ENCODE measurements around the gene NLGN2.
"Not testable (repeated sequence)": the region's sequence is repeated elsewhere in the genome, so short reads cannot be mapped to it uniquely, and the experiment has no call there.

Gene NLGN2

DNA sequence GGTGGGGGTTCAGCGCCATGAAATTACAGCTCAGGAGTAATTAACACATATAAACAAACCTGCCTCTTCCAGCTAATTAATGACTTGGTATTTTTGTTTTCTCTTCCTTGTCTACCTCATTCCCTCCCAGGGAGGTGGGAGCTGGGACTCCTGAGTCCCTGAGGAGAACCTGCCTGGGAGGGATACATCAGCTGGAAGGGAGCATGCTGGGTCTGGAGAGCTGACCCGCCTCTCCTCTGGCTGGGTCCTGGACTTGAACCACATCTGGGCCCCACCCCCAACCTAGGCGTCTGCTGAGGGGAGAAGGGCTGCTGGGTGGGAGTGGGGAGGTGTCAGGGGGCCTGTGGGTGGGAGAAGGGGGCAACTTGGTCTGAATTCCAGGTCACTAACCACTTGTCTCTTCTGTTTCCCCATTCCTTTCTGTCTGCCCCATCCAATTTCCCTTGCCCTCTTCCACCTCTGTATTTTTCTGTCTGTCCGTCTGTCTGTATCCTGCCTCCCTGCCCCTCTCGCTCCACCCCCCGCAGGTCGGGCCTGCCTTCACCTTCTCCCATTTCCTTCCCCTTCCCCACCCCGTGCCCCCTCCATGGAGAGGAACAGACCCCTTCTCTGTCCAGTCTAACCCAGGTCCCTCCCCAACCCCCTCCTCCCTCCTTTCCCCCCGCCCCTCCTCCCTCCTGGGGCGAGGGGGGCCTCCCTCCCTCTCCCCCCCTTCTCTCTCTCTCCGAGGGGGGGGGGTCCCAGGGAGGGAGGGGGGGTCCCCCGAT, at the start of gene NLGN2:
Gene NLGN2, plus strand, starts transcription at position 361 of the 767 bp plus-strand sequence. CDS start 411 bp downstream, outside the sequence.
- peak within 1 kb of the TSS; percentile 12; the same call in 1 of the 2 replicates for H3K4me3 ChIP-seq (ENCODE audit: low read length)
- DNase-seq (ENCODE audit: low read depth): no peak
- TF ChIP-seq, protein P1, sequence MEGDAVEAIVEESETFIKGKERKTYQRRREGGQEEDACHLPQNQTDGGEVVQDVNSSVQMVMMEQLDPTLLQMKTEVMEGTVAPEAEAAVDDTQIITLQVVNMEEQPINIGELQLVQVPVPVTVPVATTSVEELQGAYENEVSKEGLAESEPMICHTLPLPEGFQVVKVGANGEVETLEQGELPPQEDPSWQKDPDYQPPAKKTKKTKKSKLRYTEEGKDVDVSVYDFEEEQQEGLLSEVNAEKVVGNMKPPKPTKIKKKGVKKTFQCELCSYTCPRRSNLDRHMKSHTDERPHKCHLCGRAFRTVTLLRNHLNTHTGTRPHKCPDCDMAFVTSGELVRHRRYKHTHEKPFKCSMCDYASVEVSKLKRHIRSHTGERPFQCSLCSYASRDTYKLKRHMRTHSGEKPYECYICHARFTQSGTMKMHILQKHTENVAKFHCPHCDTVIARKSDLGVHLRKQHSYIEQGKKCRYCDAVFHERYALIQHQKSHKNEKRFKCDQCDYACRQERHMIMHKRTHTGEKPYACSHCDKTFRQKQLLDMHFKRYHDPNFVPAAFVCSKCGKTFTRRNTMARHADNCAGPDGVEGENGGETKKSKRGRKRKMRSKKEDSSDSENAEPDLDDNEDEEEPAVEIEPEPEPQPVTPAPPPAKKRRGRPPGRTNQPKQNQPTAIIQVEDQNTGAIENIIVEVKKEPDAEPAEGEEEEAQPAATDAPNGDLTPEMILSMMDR (conservative IDR thresholded peaks at IDR 0.05; ENCODE audit: low read length): no peak

DNA sequence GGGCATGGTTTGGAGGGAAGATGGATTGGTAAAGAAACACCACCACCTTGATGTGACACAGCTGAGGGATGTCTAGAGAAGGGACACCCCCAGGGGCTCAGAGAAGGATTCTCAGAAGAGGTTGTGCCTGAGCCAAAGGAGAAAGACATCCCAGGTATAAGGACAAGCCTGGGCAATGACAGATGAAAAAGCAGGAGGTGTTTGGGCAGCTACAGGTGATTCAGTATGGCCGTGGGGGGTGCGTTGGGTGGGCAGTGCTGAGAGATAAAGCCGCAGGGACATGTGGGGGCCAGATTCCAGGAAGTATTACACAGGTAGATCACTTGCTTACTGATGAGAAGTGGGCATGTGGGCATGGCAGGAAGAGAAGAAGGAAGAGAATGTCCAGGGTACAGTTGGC, 45.7 kb upstream of the NLGN2 start:
- DNase-seq (ENCODE audit: low read depth): no peak
- TF ChIP-seq, protein P1 (conservative IDR thresholded peaks at IDR 0.05; ENCODE audit: low read length): no peak
- no peak overlapping the region for H3K4me3 ChIP-seq (ENCODE audit: low read length)

DNA sequence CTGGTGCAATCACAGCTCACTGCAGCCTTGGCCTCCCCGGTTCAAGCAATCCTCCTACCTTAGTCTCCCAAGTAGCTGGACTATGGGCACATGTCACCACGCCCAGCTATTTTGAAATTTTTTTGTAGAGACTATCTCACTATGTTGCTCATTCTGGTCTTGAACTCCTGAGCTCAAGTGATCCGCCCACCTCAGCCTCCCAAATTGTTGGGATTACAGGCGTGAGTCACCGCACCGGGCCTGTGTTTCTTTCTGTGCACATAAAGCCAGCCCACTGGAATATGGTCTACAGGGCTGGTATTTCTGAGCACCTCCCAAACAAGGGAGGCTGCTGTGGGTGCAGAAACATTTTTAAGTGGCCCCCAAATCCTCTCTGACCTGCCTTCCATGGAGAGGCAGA, 44.3 kb upstream of the NLGN2 start:
- H3K4me3 ChIP-seq (ENCODE audit: low read length): no peak overlapping the region
- peak; percentile 20 for DNase-seq (ENCODE audit: low read depth)
- TF ChIP-seq, protein P1 (conservative IDR thresholded peaks at IDR 0.05; ENCODE audit: low read length): no peak

DNA sequence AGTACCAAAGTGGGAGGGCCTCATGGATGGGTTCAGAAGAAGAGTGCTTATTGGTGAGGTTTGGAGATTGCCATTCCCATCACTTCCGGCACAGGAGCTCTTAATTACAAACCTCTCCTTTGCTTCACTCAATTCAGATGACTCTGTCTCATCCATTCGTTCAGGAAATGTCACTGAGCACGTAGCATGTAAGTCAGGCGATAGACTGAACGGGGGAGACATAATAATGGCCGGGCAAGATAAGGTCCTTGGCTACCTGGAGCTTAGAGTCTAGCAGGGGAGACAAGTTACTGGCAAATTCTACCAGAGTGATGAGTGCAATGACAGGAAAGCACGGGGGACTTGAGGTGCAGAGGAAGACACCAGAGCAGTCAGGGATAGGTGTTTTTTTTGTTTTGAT, 41.7 kb upstream of the NLGN2 start:
- H3K4me3 ChIP-seq (ENCODE audit: low read length); DNase-seq (ENCODE audit: low read depth): not testable (repeated sequence)

DNA sequence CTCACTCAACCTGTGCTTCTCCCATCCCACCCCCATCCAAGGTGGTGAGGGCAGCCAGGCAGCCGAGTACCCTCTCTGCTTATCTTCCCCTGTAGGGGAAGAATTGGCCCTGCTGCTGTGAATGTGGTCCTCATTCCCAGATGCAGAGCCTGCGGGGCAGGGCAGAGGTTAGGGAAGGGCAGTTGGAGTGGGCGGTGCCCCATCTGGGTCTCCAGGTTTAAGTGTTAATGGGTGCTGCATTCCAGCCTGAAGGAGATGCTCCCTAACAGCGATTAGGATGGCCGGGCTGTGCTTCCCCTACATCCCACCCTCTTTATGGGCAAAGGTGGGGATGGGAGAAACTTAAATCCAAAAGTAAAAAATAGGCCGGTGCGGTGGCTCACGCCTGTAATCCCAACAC, 40.6 kb upstream of the NLGN2 start:
- TF ChIP-seq, protein P1 (conservative IDR thresholded peaks at IDR 0.05; ENCODE audit: low read length): no peak
- DNase-seq (ENCODE audit: low read depth): no peak
- no peak overlapping the region for H3K4me3 ChIP-seq (ENCODE audit: low read length)

DNA sequence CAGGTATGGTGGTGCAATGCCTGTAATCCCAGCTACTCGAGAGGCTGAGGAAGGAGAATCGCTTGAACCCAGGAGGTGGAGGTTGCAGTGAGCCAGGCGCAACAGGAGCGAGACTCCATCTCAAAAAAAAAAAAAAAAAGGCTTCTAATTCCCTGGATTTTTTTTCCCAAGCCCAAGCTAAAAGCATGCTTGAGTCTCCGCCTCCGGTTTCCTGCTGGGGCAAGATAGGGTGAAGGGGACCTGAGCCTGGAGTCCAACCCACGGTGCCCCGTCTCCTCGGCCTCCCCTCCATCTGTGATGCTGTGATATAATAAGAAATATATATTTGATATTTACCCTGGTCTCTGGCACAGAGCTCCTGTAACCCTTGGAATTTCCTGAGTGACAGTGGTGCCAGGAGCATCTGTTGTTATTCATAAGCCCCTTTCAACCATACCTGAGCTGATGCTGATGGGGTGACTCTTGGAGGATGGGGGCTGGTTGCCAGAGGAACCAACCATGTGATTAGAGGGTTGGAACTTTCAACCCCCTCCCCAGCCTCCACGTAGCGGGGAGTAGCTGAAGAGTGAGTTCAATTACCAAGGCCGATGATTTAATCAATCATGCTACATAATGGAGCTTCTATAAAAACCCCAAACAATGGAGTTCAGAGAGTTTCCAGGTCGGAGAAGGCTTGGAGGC, 39.6 kb upstream of the NLGN2 start:
- no peak overlapping the region for H3K4me3 ChIP-seq (ENCODE audit: low read length)
- TF ChIP-seq, protein P1 (conservative IDR thresholded peaks at IDR 0.05; ENCODE audit: low read length): no peak
- no peak for DNase-seq (ENCODE audit: low read depth)

DNA sequence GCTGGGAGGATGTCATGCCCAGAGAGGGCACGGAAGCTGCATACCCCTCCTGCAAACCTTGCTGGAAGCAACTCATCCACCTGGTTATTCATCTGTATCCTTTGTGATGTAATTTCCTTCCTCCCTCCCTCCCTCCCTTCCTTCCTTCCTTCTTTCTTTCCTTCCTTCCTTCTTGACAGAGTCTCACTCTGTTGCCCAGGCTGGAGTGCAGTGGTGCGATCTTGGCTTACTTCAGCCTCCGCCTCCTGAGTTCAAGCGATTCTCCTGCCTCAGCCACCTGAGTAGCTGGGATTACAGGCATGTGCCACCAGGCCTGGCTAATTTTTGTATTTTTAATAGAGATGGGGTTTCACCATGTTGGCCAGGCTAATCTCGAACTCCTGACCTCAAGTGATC, 39.0 kb upstream of the NLGN2 start:
- DNase-seq (ENCODE audit: low read depth); H3K4me3 ChIP-seq (ENCODE audit: low read length): not testable (repeated sequence)

DNA sequence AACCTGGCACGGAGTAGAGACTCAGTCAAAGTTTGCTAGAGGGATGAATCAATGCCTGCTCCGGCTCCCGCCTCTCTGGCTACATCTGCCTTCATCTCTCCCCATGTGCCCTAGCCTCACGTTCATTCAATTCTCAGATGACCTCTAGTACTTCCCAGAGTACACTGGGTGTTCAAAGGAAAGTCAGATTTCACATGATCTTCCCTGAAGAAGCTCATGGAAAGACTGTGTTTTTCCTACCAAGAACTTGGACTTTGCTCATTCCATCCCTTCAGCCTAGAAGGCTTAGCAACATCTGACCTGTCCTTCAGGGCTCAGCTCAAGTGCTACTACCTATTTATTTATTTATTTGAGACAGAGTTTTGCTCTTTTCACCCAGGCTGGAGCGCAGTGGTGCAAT, 37.8 kb upstream of the NLGN2 start:
- DNase-seq (ENCODE audit: low read depth): no peak
- TF ChIP-seq, protein P1 (conservative IDR thresholded peaks at IDR 0.05; ENCODE audit: low read length): no peak
- no peak overlapping the region for H3K4me3 ChIP-seq (ENCODE audit: low read length)
